Eye (tissue), 1 donor: ENCODE results near the gene UVRAG.

Experiments used
- DNase-seq: peaks from one replicate; pipeline ENCODE4 v3.0.0-alpha.2; 2015

UVRAG gene

GRCh38 chr11:76181371-76181770 lies 366.4 kb downstream of the UVRAG start:
- DNase-seq = no peak

GRCh38 chr11:76184551-76184993 lies 369.6 kb downstream of the UVRAG start:
- DNase-seq = no peak

- DNase-seq = no peak
Observed at GRCh38 chr11:76185511-76185910, 370.5 kb downstream of the UVRAG start.

GRCh38 chr11:76185931-76186401 lies 371.0 kb downstream of the UVRAG start:
- DNase-seq = peak; percentile 86

GRCh38 chr11:76186776-76187279 lies 371.8 kb downstream of the UVRAG start:
- DNase-seq = no peak

GRCh38 chr11:76188873-76189272 lies 373.9 kb downstream of the UVRAG start:
- no peak for DNase-seq

- no peak for DNase-seq
Observed at GRCh38 chr11:76189682-76190081, 374.7 kb downstream of the UVRAG start.

GRCh38 chr11:76190376-76190775 lies 375.4 kb downstream of the UVRAG start:
- DNase-seq = no peak
